Natural killer cell (primary cell): ENCODE data around the gene SPDYE17. TPM values are rescaled to one million over a fixed set of nuclear protein-coding genes. Genes with fewer than 3 reads are reported as not detected.
"Not testable (repeated sequence)": the region's sequence is repeated elsewhere in the genome, so short reads cannot be mapped to it uniquely, and the experiment has no call there.

Experiments used
- ATAC-seq, 3 donors: fragments of 150-1000 bp in 2 of 3; fragments of 200-7000 bp in 1 of 3; cut with Tn5 transposase; 1 replicate in 1 of 3; 2 replicates in 2 of 3; pipeline ENCODE4 v1.10.0; 2021; ENCODE audit warnings: mild to moderate bottlenecking in 2 of 3, moderate library complexity in 2 of 3
- DNase-seq, 2 donors: peaks; one replicate each; pipeline versions ENCODE4 v3.0.0 to v3.0.0-alpha.2; 2013 to 2021; ENCODE audit warnings: mixed read lengths in 1 of 2
- H3K27ac ChIP-seq: one replicate; pipeline ENCODE4 v1.5.1; 2013; ENCODE audit warnings: mild to moderate bottlenecking, low read length
- H3K27me3 ChIP-seq: one replicate; pipeline ENCODE4 v1.6.1; 2013; ENCODE audit warnings: low read length; ENCODE audit not compliant: control insufficient read depth, insufficient read depth
- H3K36me3 ChIP-seq: one replicate; pipeline ENCODE4 v1.6.1; 2013; ENCODE audit warnings: low read length; ENCODE audit not compliant: control insufficient read depth, insufficient read depth
- H3K4me1 ChIP-seq: one replicate; pipeline ENCODE4 v1.6.1; 2013; ENCODE audit warnings: low read length; ENCODE audit not compliant: control insufficient read depth, insufficient read depth
- H3K4me3 ChIP-seq: one replicate; pipeline ENCODE4 v1.5.1; 2013; ENCODE audit warnings: low read length
- H3K9me3 ChIP-seq: one replicate; pipeline ENCODE4 v1.6.1; 2013; ENCODE audit warnings: low read length; ENCODE audit not compliant: control insufficient read depth, insufficient read depth
- H3K27ac Mint-ChIP-seq, 2 donors: one replicate each; pipeline ENCODE4 v1.8.0; 2022; ENCODE audit warnings: mild to moderate bottlenecking in 2 of 2, mixed read lengths in 2 of 2, moderate library complexity in 1 of 2
- H3K27me3 Mint-ChIP-seq, 2 donors: one replicate each; pipeline ENCODE4 v1.8.0; 2022; ENCODE audit warnings: low read depth in 2 of 2, mixed read lengths in 2 of 2
- H3K36me3 Mint-ChIP-seq: one replicate; pipeline ENCODE4 v1.8.0; 2022; ENCODE audit warnings: mixed read lengths
- H3K4me1 Mint-ChIP-seq, 2 donors: one replicate each; pipeline ENCODE4 v1.8.0; 2022; ENCODE audit warnings: mixed read lengths in 2 of 2
- H3K4me3 Mint-ChIP-seq: one replicate; pipeline ENCODE4 v1.8.0; 2022; ENCODE audit warnings: mild to moderate bottlenecking, moderate library complexity, mixed read lengths
- H3K9me3 Mint-ChIP-seq, 2 donors: one replicate each; pipeline ENCODE4 v1.8.0; 2022; ENCODE audit warnings: mixed read lengths in 2 of 2
- WGBS: methylation state at CpG from one replicate; pipeline ENCODE4 v1.1.7; 2013; ENCODE audit warnings: missing lambda C conversion rate; ENCODE audit not compliant: insufficient coverage; 5-methylcytosine and 5-hydroxymethylcytosine counted together
- intact Hi-C: fragments of 100-400 bp; cut with micrococcal nuclease; formaldehyde crosslinking; loops from one replicate; pipeline ENCODE4 v1.14.2; 2022
- total RNA-seq, 4 donors: library from RNA; stranded (reverse); fragments of 120-200 nt in 1 of 4; gene quantifications; one replicate each; pipeline versions ENCODE4 v1.2.3 to v1.2.4, GENCODE V29; 2013 to 2022

SPDYE17 gene
- total RNA-seq, 3 donors from 2014 or later (not counting 1 experiment from before 2014, with no cell fraction given), result not detected

- H3K4me1 ChIP-seq, ATAC-seq, H3K4me3 Mint-ChIP-seq, H3K4me3 ChIP-seq, intact Hi-C loops, DNase-seq, H3K36me3 Mint-ChIP-seq, H3K27ac Mint-ChIP-seq, H3K9me3 ChIP-seq, H3K36me3 ChIP-seq, H3K9me3 Mint-ChIP-seq, H3K27ac ChIP-seq, H3K4me1 Mint-ChIP-seq, H3K27me3 Mint-ChIP-seq, H3K27me3 ChIP-seq: not testable (repeated sequence)
- WGBS, result 97% methylated on average over 9 of the region's 26 CpGs
Measured at GRCh38 chr7:76981187-76981970, 50.8 kb downstream of the SPDYE17 start.

- H3K4me1 Mint-ChIP-seq, H3K4me3 Mint-ChIP-seq, H3K27ac Mint-ChIP-seq, H3K36me3 ChIP-seq, H3K27me3 ChIP-seq, H3K36me3 Mint-ChIP-seq, ATAC-seq, H3K4me3 ChIP-seq, intact Hi-C loops, H3K27me3 Mint-ChIP-seq, H3K27ac ChIP-seq, H3K9me3 Mint-ChIP-seq, DNase-seq, H3K4me1 ChIP-seq, H3K9me3 ChIP-seq: not testable (repeated sequence)
- 96% methylated on average over 21 of the region's 21 CpGs for WGBS
Measured at GRCh38 chr7:76980576-76980975, 51.6 kb downstream of the SPDYE17 start.

DNA sequence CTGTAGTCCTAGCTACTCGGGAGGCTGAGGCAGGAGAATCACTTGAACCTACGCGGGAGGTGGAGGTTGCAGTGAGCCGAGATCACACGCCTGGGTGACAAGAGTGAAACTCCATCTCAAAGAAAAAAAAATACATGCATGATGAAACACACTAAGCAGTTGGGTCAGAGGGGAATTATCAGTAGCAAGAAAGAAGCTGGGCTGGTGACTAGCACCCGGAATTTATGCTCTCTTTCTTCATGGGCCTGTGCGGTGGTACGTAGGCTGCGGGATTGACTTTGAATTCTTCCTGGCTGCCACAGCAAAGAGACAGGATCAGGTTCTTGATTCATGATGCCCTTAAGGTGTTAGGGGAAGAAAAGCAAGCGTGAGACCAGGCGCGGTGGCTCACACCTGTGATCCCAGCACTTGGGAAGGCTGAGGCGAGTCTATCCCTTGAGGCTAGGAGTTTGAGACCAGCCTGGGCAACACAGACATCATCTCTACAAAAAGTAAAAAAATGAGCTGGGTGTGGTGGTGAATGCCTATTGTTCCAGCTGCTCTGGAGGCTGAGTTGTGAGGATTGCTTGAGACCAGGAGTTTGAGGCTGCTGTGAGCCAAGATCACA lies 54.3 kb downstream of the SPDYE17 start:
- ATAC-seq, intact Hi-C loops, H3K4me3 Mint-ChIP-seq, H3K9me3 Mint-ChIP-seq, H3K27me3 Mint-ChIP-seq, H3K36me3 Mint-ChIP-seq, H3K4me1 ChIP-seq, H3K4me3 ChIP-seq, DNase-seq, H3K27ac Mint-ChIP-seq, H3K36me3 ChIP-seq, H3K9me3 ChIP-seq, H3K27ac ChIP-seq, H3K4me1 Mint-ChIP-seq, H3K27me3 ChIP-seq: not testable (repeated sequence)
- WGBS, result 97% methylated on average over 3 of the region's 13 CpGs

GRCh38 chr7:76974793-76975579 lies 57.2 kb downstream of the SPDYE17 start:
- H3K4me3 ChIP-seq, DNase-seq, H3K27me3 Mint-ChIP-seq, H3K27ac Mint-ChIP-seq, H3K27me3 ChIP-seq, H3K27ac ChIP-seq, H3K36me3 Mint-ChIP-seq, ATAC-seq, H3K9me3 Mint-ChIP-seq, H3K9me3 ChIP-seq, intact Hi-C loops, H3K4me3 Mint-ChIP-seq, H3K36me3 ChIP-seq, H3K4me1 ChIP-seq, H3K4me1 Mint-ChIP-seq: not testable (repeated sequence)
- 93% methylated on average over 9 of the region's 27 CpGs for WGBS

DNA sequence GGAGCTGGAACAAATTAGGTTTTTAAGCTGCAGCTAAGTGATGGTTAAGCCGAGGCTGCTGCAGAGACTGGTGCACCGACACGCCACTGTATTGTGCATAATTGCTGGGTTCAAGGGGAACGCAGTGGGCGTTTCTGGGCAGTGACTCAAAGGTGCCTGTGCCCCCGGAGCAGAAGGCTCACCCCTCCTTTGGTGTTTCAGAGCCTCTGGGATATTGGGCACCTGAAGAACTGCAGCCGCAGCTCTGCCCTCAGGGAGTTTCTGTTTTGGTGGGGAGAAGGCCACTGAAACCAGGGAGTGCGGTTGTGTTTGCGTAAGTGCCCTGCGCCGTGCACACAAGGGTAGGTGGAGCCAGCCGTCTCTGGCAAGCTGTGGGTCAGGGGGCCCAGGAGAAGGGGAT lies 57.8 kb downstream of the SPDYE17 start:
- H3K36me3 Mint-ChIP-seq, DNase-seq, H3K27ac Mint-ChIP-seq, H3K4me1 Mint-ChIP-seq, H3K27me3 Mint-ChIP-seq, H3K27ac ChIP-seq, H3K27me3 ChIP-seq, H3K4me3 ChIP-seq, intact Hi-C loops, ATAC-seq, H3K4me1 ChIP-seq, H3K9me3 Mint-ChIP-seq, H3K36me3 ChIP-seq, H3K9me3 ChIP-seq, H3K4me3 Mint-ChIP-seq: not testable (repeated sequence)
- 90% methylated on average over 2 of the region's 12 CpGs for WGBS

DNA sequence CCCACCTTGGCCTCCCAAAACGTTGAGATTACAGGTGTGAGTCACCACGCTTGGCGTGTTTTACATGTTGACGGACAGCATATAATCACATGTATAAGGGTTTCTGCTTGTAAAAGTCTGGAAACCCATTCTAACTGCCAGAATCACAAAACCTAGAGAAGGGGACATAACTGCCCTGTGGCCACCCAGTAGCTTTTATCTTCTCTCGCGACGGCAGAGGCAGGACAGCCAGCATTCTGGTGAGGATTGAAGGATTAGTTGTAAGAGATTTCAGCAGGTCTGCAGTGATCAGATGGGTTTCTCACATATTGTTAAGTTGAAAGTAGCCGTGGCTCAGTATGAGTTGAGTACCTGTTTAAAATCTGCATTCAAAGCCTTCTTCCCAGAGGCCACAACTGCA lies 59.8 kb downstream of the SPDYE17 start:
- H3K9me3 Mint-ChIP-seq, H3K27me3 ChIP-seq, H3K4me1 ChIP-seq, H3K27me3 Mint-ChIP-seq, H3K4me3 Mint-ChIP-seq, intact Hi-C loops, DNase-seq, H3K27ac Mint-ChIP-seq, H3K36me3 ChIP-seq, H3K36me3 Mint-ChIP-seq, H3K4me3 ChIP-seq, ATAC-seq, H3K9me3 ChIP-seq, H3K4me1 Mint-ChIP-seq, H3K27ac ChIP-seq: not testable (repeated sequence)
- 88% methylated on average over 3 of the region's 8 CpGs for WGBS
